ENCODE results near the gene DSP. TPM values are rescaled to one million over a fixed set of nuclear protein-coding genes. Genes with fewer than 3 reads are reported as not detected.

The DSP gene
- total RNA-seq, 1 experiment from 2014 or later: 20.1 TPM

- intact Hi-C loops (cut with micrococcal nuclease; ENCODE audit: unreplicated experiment): no loop called here
- BruUV-seq (replicated peaks): no TSS peak
- no peaks in the 10 kb centered on the region for H3K36me3 ChIP-seq (ENCODE audit: control insufficient read depth, insufficient read depth, low read length)
- ATAC-seq (no peak), DNase-seq (ENCODE audit: low read depth, low spot score) (no peak)
- no peak overlapping the region for H3K27ac ChIP-seq (ENCODE audit: low read length)
- POLR2A ChIA-PET: interaction anchor here (0.6 to 0.7 kb wide), 2 partner anchors 15 to 16 kb away, joined by 3 to 5 read pairs; no protein-coding TSS in a partner anchor
- peaks cover 4% of the 10 kb centered on the region; the same call in 1 of the 2 replicates for H3K27me3 ChIP-seq (ENCODE audit: control insufficient read depth, insufficient read depth, low read length)
- no peak overlapping the region for H3K4me3 ChIP-seq (ENCODE audit: low read depth in 2 of 2, low read length in 2 of 2)
- no peak for TF ChIP-seq SIN3A (IDR thresholded peaks at IDR 0.05; ENCODE audit: borderline replicate concordance, insufficient read depth, low read depth, low read length)
- TF ChIP-seq POLR2AphosphoS5 (IDR thresholded peaks at IDR 0.05; ENCODE audit: low read depth, low read length): no peak
- no peak for TF ChIP-seq REST (IDR thresholded peaks at IDR 0.05; ENCODE audit: insufficient read depth in 1 of 2, low read depth in 2 of 2, low read length in 1 of 2)
- TF ChIP-seq CTCF (IDR thresholded peaks at IDR 0.05): no peak
- TF ChIP-seq TCF7L2 (IDR thresholded peaks at IDR 0.05; ENCODE audit: low read depth, low read length): no peak
- H3K4me1 ChIP-seq (ENCODE audit: control insufficient read depth, insufficient read depth, low read length): no peaks in the 10 kb centered on the region
- no peaks in the 10 kb centered on the region for H3K9me3 ChIP-seq (ENCODE audit: control insufficient read depth, insufficient read depth, low read depth, low read length)
- CTCF ChIA-PET: no interaction called here
- in situ Hi-C loops (cut with HindIII; ENCODE audit: low pct_unique_long_range_greater_than_20kb, low sequenced_read_pairs): no loop called here
Measured at GRCh38 chr6:7534192-7534591, 7.3 kb upstream of the DSP start.

- H3K36me3 ChIP-seq (ENCODE audit: control insufficient read depth, insufficient read depth, low read length): no peaks in the 10 kb centered on the region
- no peak for DNase-seq (ENCODE audit: low read depth, low spot score)
- TF ChIP-seq SIN3A (IDR thresholded peaks at IDR 0.05; ENCODE audit: borderline replicate concordance, insufficient read depth, low read depth, low read length) (no peak), REST (IDR thresholded peaks at IDR 0.05; ENCODE audit: insufficient read depth in 1 of 2, low read depth in 2 of 2, low read length in 1 of 2) (no peak), CTCF (IDR thresholded peaks at IDR 0.05) (no peak), TCF7L2 (IDR thresholded peaks at IDR 0.05; ENCODE audit: low read depth, low read length) (no peak), POLR2AphosphoS5 (IDR thresholded peaks at IDR 0.05; ENCODE audit: low read depth, low read length) (no peak)
- H3K9me3 ChIP-seq (ENCODE audit: control insufficient read depth, insufficient read depth, low read depth, low read length): no peaks in the 10 kb centered on the region
- H3K4me1 ChIP-seq (ENCODE audit: control insufficient read depth, insufficient read depth, low read length): no peaks in the 10 kb centered on the region; the same call in 1 of the 2 replicates
- no peak overlapping the region for H3K4me3 ChIP-seq (ENCODE audit: low read depth in 2 of 2, low read length in 2 of 2)
- H3K27ac ChIP-seq (ENCODE audit: low read length): no peak overlapping the region
- in situ Hi-C loops (cut with HindIII; ENCODE audit: low pct_unique_long_range_greater_than_20kb, low sequenced_read_pairs): no loop called here
- intact Hi-C loops (cut with micrococcal nuclease; ENCODE audit: unreplicated experiment): no loop called here
- ATAC-seq: no peak
- CTCF ChIA-PET: no interaction called here
- POLR2A ChIA-PET: no interaction called here
- H3K27me3 ChIP-seq (ENCODE audit: control insufficient read depth, insufficient read depth, low read length): peaks cover 12% of the 10 kb centered on the region
- BruUV-seq (replicated peaks): no TSS peak
Measured at GRCh38 chr6:7535498-7535897, 6.0 kb upstream of the DSP start.

All from Panc1 (cell line).